Thoracic aorta (tissue), 2 donors: ENCODE measurements around the gene TCL1B. TPM values are rescaled to one million over a fixed set of nuclear protein-coding genes. Genes with fewer than 3 reads are reported as not detected.
"Not testable (repeated sequence)": the region's sequence is repeated elsewhere in the genome, so short reads cannot be mapped to it uniquely, and the experiment has no call there.

Experiments
- ATAC-seq: fragments of 150-250 bp; one replicate; pipeline ENCODE4 v1.8.0; 2017; ENCODE audit warnings: low read depth; ENCODE audit not compliant: insufficient number of reproducible peaks, low FRiP score
- DNase-seq: peaks from one replicate; pipeline ENCODE4 v3.0.0-alpha.2; 2020; ENCODE audit warnings: low spot score
- H3K27ac ChIP-seq, 2 donors: fragments of 200-600 bp; sonication (generic); 1 replicate in 1 of 2; 2 replicates in 1 of 2; pipeline ENCODE4 v1.5.1; 2016; ENCODE audit warnings: mild to moderate bottlenecking in 2 of 2, moderate library complexity in 2 of 2
- H3K27me3 ChIP-seq: fragments of 200-600 bp; sonication (generic); replicated peaks from 2 replicates; pipeline ENCODE4 v1.6.0; 2016; ENCODE audit warnings: mild to moderate bottlenecking; ENCODE audit not compliant: insufficient read depth
- H3K36me3 ChIP-seq: fragments of 200-600 bp; sonication (generic); one replicate; pipeline ENCODE4 v1.5.1; 2016
- H3K4me1 ChIP-seq, 2 donors: fragments of 200-600 bp; sonication (generic); 1 replicate in 1 of 2; 2 replicates in 1 of 2; pipeline versions ENCODE4 v1.5.1 to v1.6.0; 2016; ENCODE audit warnings: low read depth in 2 of 2, mild to moderate bottlenecking in 1 of 2; ENCODE audit not compliant: control insufficient read depth in 1 of 2
- H3K4me3 ChIP-seq: fragments of 200-600 bp; sonication (generic); 2 replicates; pipeline ENCODE4 v1.5.1; 2016; ENCODE audit warnings: mild to moderate bottlenecking
- H3K9me3 ChIP-seq: fragments of 200-600 bp; sonication (generic); 2 replicates; pipeline ENCODE4 v1.5.1; 2016
- CTCF ChIP-seq: fragments of 200-600 bp; sonication (generic); IDR thresholded peaks from one replicate; pipeline ENCODE4 v1.5.1; 2019; ENCODE audit warnings: antibody characterized with exemption
- total RNA-seq, 2 donors: library from RNA; depleted of rRNA; stranded (reverse); fragments of >200 nt; gene quantifications; one replicate each; pipeline versions ENCODE4 v1.1.0 to v1.2.3, GENCODE V29; 2016

The TCL1B gene
- total RNA-seq, 2 donors from 2014 or later = not detected

- H3K36me3 ChIP-seq = no peaks in the 10 kb centered on the region
- H3K9me3 ChIP-seq = no peaks in the 10 kb centered on the region
- H3K4me3 ChIP-seq = no peak within 1 kb of the TSS
- TF ChIP-seq CTCF = no peak
- no peaks in the 10 kb centered on the region for H3K4me1 ChIP-seq
- no peak within 1 kb of the TSS for H3K27ac ChIP-seq
- no peaks in the 10 kb centered on the region for H3K27me3 ChIP-seq
- no peak for DNase-seq
- ATAC-seq = no peak
These were observed 27.6 kb downstream of the TCL1B start, which contains the start of gene TCL1A for GRCh38 chr14:95713596-95714371. Gene TCL1A, minus strand, starts transcription at chr14:95714125. Its CDS starts 59 bp downstream, at chr14:95714066.

GRCh38 chr14:95722525-95723190 lies 36.4 kb downstream of the TCL1B start:
- no peaks in the 10 kb centered on the region for H3K36me3 ChIP-seq
- H3K4me1 ChIP-seq = no peaks in the 10 kb centered on the region
- H3K4me3 ChIP-seq = no peak overlapping the region
- H3K9me3 ChIP-seq = peaks cover 9% of the 10 kb centered on the region
- no peaks in the 10 kb centered on the region for H3K27me3 ChIP-seq
- no peak overlapping the region for H3K27ac ChIP-seq
- no peak for TF ChIP-seq CTCF
- DNase-seq (no peak), ATAC-seq (no peak)

GRCh38 chr14:95725685-95726336 lies 39.6 kb downstream of the TCL1B start:
- no peak overlapping the region for H3K4me3 ChIP-seq
- no peak for ATAC-seq
- H3K36me3 ChIP-seq = no peaks in the 10 kb centered on the region
- H3K27me3 ChIP-seq = no peaks in the 10 kb centered on the region
- H3K27ac ChIP-seq = no peak overlapping the region
- no peak for TF ChIP-seq CTCF
- H3K4me1 ChIP-seq = no peaks in the 10 kb centered on the region
- DNase-seq = no peak
- peaks cover 9% of the 10 kb centered on the region for H3K9me3 ChIP-seq

DNA sequence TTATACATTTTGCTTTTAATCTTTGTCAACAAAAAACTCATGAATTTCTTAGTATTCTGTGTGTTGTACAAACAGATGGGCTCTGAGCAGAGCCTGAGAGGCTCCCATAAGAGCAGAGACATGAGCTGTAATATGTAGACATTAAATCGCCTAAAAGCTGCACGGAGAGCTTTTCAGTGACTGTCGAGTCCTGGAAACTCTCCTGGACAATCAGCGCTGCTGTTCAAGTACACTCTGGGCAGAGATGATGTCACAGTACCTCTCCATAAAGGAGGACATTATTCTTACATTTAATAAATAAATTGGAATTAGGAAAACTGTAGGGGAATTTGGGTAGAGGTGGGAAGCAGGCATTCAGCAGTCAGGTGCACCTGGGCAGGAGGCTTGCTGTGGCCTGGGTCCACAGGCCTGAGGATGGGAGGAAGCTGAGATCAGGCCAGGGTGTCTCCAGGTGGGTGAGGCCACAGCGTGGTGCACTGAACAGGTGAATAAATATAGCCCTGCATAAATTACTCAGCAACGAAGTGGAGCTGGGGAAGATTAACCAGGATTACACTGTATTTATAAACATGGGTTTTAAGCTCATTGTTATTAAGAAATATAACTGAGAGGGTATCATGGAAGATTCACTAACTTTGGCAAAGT lies 41.0 kb downstream of the TCL1B start:
- Histone ChIP-seq H3K36me3 (no peaks in the 10 kb centered on the region), H3K4me1 (no peaks in the 10 kb centered on the region), H3K27ac (no peak overlapping the region), H3K27me3 (no peaks in the 10 kb centered on the region), H3K4me3 (no peak overlapping the region), H3K9me3 (peaks cover 6% of the 10 kb centered on the region)
- no peak for DNase-seq
- ATAC-seq = no peak
- TF ChIP-seq CTCF = no peak

- H3K4me1 ChIP-seq, H3K4me3 ChIP-seq, H3K27ac ChIP-seq, DNase-seq, H3K9me3 ChIP-seq, H3K27me3 ChIP-seq, ATAC-seq, H3K36me3 ChIP-seq: not testable (repeated sequence)
These were observed 43.3 kb downstream of the TCL1B start for GRCh38 chr14:95729402-95730028.
